Measurements from ENCODE around the gene ZNF366.

- TF ChIP-seq CTCF (IDR thresholded peaks at IDR 0.05) (no peak), POLR2A (IDR thresholded peaks at IDR 0.05; ENCODE audit: low read length) (no peak), RFX5 (IDR thresholded peaks at IDR 0.05) (no peak), MAX (IDR thresholded peaks at IDR 0.05) (no peak), EP300 (IDR thresholded peaks at IDR 0.05) (no peak), RCOR1 (IDR thresholded peaks at IDR 0.05; ENCODE audit: low read depth, low read length) (no peak), KDM5A (IDR thresholded peaks at IDR 0.05) (no peak), JUN (IDR thresholded peaks at IDR 0.05) (no peak), EHF (CRISPR knock-in tag; IDR thresholded peaks at IDR 0.05) (no peak), ELK1 (IDR thresholded peaks at IDR 0.05; ENCODE audit: low read depth, low read length) (no peak), CHD4 (IDR thresholded peaks at IDR 0.05; ENCODE audit: borderline replicate concordance) (no peak), E2F6 (IDR thresholded peaks at IDR 0.05; ENCODE audit: borderline replicate concordance, low read depth) (no peak)
These were observed 42.1 kb downstream of the ZNF366 start for GRCh38 chr5:72465066-72465465.

Measured in A549 (cell line).